MM.1S (cell line): ENCODE data around the gene HYDIN.
"Not testable (repeated sequence)": the region's sequence is repeated elsewhere in the genome, so short reads cannot be mapped to it uniquely, and the experiment has no call there.

Experiments
- EZH2 ChIP-seq: fragments of 300-600 bp; sonication (generic); optimal IDR thresholded peaks from 2 replicates; pipeline ENCODE3; 2017; ENCODE audit warnings: low read depth, mild to moderate bottlenecking, antibody characterized with exemption, low read length, mixed read lengths
- TF ChIP-seq, protein P1 (sequence below): fragments of 300-600 bp; sonication (generic); IDR thresholded peaks from 2 replicates; pipeline ENCODE4 v1.5.1; 2016; ENCODE audit warnings: antibody characterized with exemption, low read length, mixed read lengths

DNA sequence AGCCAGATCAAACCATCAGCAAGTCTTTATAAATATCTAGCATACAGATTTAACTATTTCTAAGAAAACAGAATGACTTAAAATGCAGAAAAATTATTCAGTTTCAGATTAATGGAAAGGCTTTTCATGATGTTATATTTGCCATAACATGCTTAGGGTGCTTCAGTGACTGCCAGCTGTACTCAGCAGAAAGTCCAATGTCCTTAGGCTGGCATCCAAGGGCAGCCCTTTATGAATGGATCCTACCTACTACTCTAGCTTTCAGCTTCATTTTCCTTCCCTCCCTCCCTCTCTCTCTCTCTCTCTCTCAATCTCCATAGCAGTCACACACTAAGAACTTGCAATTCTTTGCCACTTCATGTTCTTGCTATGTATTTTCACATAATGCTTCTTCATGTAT lies 124.6 kb downstream of the HYDIN start:
- TF ChIP-seq, protein P1, sequence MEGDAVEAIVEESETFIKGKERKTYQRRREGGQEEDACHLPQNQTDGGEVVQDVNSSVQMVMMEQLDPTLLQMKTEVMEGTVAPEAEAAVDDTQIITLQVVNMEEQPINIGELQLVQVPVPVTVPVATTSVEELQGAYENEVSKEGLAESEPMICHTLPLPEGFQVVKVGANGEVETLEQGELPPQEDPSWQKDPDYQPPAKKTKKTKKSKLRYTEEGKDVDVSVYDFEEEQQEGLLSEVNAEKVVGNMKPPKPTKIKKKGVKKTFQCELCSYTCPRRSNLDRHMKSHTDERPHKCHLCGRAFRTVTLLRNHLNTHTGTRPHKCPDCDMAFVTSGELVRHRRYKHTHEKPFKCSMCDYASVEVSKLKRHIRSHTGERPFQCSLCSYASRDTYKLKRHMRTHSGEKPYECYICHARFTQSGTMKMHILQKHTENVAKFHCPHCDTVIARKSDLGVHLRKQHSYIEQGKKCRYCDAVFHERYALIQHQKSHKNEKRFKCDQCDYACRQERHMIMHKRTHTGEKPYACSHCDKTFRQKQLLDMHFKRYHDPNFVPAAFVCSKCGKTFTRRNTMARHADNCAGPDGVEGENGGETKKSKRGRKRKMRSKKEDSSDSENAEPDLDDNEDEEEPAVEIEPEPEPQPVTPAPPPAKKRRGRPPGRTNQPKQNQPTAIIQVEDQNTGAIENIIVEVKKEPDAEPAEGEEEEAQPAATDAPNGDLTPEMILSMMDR: not testable (repeated sequence)
- not testable (repeated sequence) for TF ChIP-seq EZH2
